ENCODE data around the gene EXOC3L1. TPM values are rescaled to one million over a fixed set of nuclear protein-coding genes. Genes with fewer than 3 reads are reported as not detected.

Gene EXOC3L1
- total RNA-seq, 1 donor from 2014 or later: 4.1 TPM

DNA sequence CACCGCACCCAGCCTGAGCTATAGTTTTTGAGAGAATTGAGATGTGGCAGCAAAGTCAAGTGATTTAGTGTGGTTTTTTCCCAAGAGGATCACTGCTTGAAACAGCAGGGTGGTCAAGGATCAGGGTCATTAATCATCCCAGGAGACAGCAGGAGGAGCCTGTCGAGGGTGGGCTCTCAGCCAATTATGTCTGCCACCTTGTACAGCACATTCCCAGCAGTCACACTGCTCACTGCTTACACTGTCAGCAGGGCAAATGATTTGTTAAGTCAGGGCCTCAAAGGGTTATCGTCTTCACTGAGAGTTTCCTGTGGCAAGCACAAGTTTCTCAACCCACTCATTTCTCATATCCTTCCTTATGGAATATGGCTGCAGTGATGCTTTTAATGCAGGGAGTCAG, 52.3 kb downstream of the EXOC3L1 start:
- intact Hi-C loops (cut with micrococcal nuclease): no loop called here
- no peak for ATAC-seq
- DNase-seq: no peak

Small RNA genes within 50 kb of the gene (microRNA-seq; reads per million reads assigned to microRNA genes)
- 186 reads per million, percentile 51 among the genes with 10 or more reads in this experiment for gene MIR328 (ENCODE audit: borderline number of aligned reads)

Other genes starting within 250 kb of the EXOC3L1 start
- gene CES3, start 228.9 kb downstream of the EXOC3L1 start, total RNA-seq: 1.6 TPM
- gene CES4A, start 201.5 kb downstream of the EXOC3L1 start, total RNA-seq: 6.7 TPM
- 24.2 TPM for gene CBFB, start 161.0 kb downstream of the EXOC3L1 start, total RNA-seq
- gene PHAF1, start 80.2 kb downstream of the EXOC3L1 start, total RNA-seq: 10.7 TPM
- 7.8 TPM for gene B3GNT9, start 39.1 kb downstream of the EXOC3L1 start, total RNA-seq
- gene TRADD, start 30.2 kb downstream of the EXOC3L1 start, total RNA-seq: 7.2 TPM
- 12.0 TPM for gene FBXL8, start 30.2 kb downstream of the EXOC3L1 start, total RNA-seq
- gene HSF4, start 25.4 kb downstream of the EXOC3L1 start, total RNA-seq: 71.0 TPM
- gene NOL3, start 19.6 kb downstream of the EXOC3L1 start, total RNA-seq: 125 TPM
- 12.4 TPM for gene MATCAP1, start 6.2 kb downstream of the EXOC3L1 start, total RNA-seq
- gene E2F4, start 2.0 kb upstream of the EXOC3L1 start, total RNA-seq: 35.7 TPM
- 0.79 TPM for gene ELMO3, start 9.0 kb upstream of the EXOC3L1 start, total RNA-seq
- gene TMEM208, start 37.0 kb upstream of the EXOC3L1 start, total RNA-seq: 11.7 TPM
- 14.5 TPM for gene FHOD1, start 57.3 kb upstream of the EXOC3L1 start, total RNA-seq
- 1.2 TPM for gene SLC9A5, start 58.8 kb upstream of the EXOC3L1 start, total RNA-seq
- 1.5 TPM for gene PLEKHG4, start 89.4 kb upstream of the EXOC3L1 start, total RNA-seq
- gene KCTD19, start 136.6 kb upstream of the EXOC3L1 start, total RNA-seq: not detected
- gene LRRC36, start 136.7 kb upstream of the EXOC3L1 start, total RNA-seq: not detected
- 8.9 TPM for gene TPPP3, start 203.4 kb upstream of the EXOC3L1 start, total RNA-seq
- 3.5 TPM for gene ZDHHC1, start 226.3 kb upstream of the EXOC3L1 start, total RNA-seq
- gene HSD11B2, start 241.0 kb upstream of the EXOC3L1 start, total RNA-seq: 0.89 TPM